GM15510 (cell line): ENCODE data around the gene MPEG1.

Source experiments
- POLR2A ChIP-seq: IDR thresholded peaks from 3 replicates; pipeline ENCODE4 v1.6.1; 2011; ENCODE audit warnings: borderline replicate concordance; ENCODE audit not compliant: insufficient read length; ENCODE audit errors: extremely low read depth

The MPEG1 gene

GRCh38 chr11:59212744-59213631, at the start of gene MPEG1:
TSS of gene MPEG1 (minus strand) at chr11:59212927. CDS start at chr11:59212865, 62 bp downstream.
- peak; percentile 10 for TF ChIP-seq POLR2A

- no peak for TF ChIP-seq POLR2A
These were observed 49.6 kb upstream of the MPEG1 start for GRCh38 chr11:59262177-59262818.

- TF ChIP-seq POLR2A = no peak
These were observed 48.4 kb upstream of the MPEG1 start for GRCh38 chr11:59261150-59261549.

GRCh38 chr11:59259867-59260475, 47.2 kb upstream of the MPEG1 start:
- TF ChIP-seq POLR2A = no peak

GRCh38 chr11:59259047-59259446, 46.3 kb upstream of the MPEG1 start:
- TF ChIP-seq POLR2A = no peak

GRCh38 chr11:59255281-59255680, 42.6 kb upstream of the MPEG1 start:
- TF ChIP-seq POLR2A = no peak

GRCh38 chr11:59254286-59254685, 41.6 kb upstream of the MPEG1 start:
- TF ChIP-seq POLR2A = no peak

- no peak for TF ChIP-seq POLR2A
These were observed 40.3 kb upstream of the MPEG1 start for GRCh38 chr11:59253001-59253400.

- no peak for TF ChIP-seq POLR2A
These were observed 36.8 kb upstream of the MPEG1 start for GRCh38 chr11:59249535-59249934.

GRCh38 chr11:59247531-59248227, 35.0 kb upstream of the MPEG1 start:
- no peak for TF ChIP-seq POLR2A

GRCh38 chr11:59243633-59244032, 30.9 kb upstream of the MPEG1 start:
- TF ChIP-seq POLR2A = no peak

GRCh38 chr11:59240322-59240721, 27.6 kb upstream of the MPEG1 start:
- no peak for TF ChIP-seq POLR2A

GRCh38 chr11:59226396-59226795, 13.7 kb upstream of the MPEG1 start:
- no peak for TF ChIP-seq POLR2A

- no peak for TF ChIP-seq POLR2A
These were observed 12.3 kb upstream of the MPEG1 start for GRCh38 chr11:59225017-59225416.

GRCh38 chr11:59224351-59224928, 11.7 kb upstream of the MPEG1 start:
- no peak for TF ChIP-seq POLR2A

- no peak for TF ChIP-seq POLR2A
These were observed 10.9 kb upstream of the MPEG1 start for GRCh38 chr11:59223611-59224010.

GRCh38 chr11:59223177-59223576, 10.4 kb upstream of the MPEG1 start:
- TF ChIP-seq POLR2A = no peak
